Erythroblast (primary cell): Measurements from ENCODE around the gene HOXD9.

ENCODE experiments used
- DNase-seq, 2 experiments: peaks; one replicate each; lab custom pipeline; 2025; lab: John Stamatoyannopoulos, UW
- GATA1 ChIP-seq: IDR thresholded peaks from 2 replicates; pipeline ENCODE4 v1.6.1; 2011; ENCODE audit warnings: low read depth, mild to moderate bottlenecking, control low read depth, low read length, moderate library complexity
- POLR2A ChIP-seq: IDR thresholded peaks from 2 replicates; pipeline ENCODE4 v1.6.1; 2011; ENCODE audit warnings: mild to moderate bottlenecking, low read length

HOXD9 gene

GRCh38 chr2:176157499-176158185 lies 35.1 kb downstream of the HOXD9 start:
- TF ChIP-seq POLR2A, result no peak
- TF ChIP-seq GATA1, result no peak
- no peak for DNase-seq

GRCh38 chr2:176158186-176158591 lies 35.7 kb downstream of the HOXD9 start:
- no peak for DNase-seq
- no peak for TF ChIP-seq GATA1
- TF ChIP-seq POLR2A, result no peak

- DNase-seq, result no peak
- TF ChIP-seq GATA1 (no peak), POLR2A (no peak)
These were observed 36.5 kb downstream of the HOXD9 start for GRCh38 chr2:176158855-176159662.

GRCh38 chr2:176159663-176160250 lies 37.2 kb downstream of the HOXD9 start:
- no peak for TF ChIP-seq GATA1
- TF ChIP-seq POLR2A, result no peak
- DNase-seq, result no peak

GRCh38 chr2:176160251-176160985 lies 37.9 kb downstream of the HOXD9 start:
- TF ChIP-seq POLR2A, result no peak
- no peak for TF ChIP-seq GATA1

GRCh38 chr2:176160986-176161824 lies 38.7 kb downstream of the HOXD9 start:
- TF ChIP-seq GATA1 (no peak), POLR2A (no peak)
- no peak for DNase-seq

More at GRCh38 chr2:176160251-176160985, 37.9 kb downstream of the HOXD9 start:
- no peak for DNase-seq

GRCh38 chr2:176161825-176162626 lies 39.5 kb downstream of the HOXD9 start:
- DNase-seq, result no peak
- no peak for TF ChIP-seq POLR2A
- no peak for TF ChIP-seq GATA1

- DNase-seq, result no peak
- no peak for TF ChIP-seq POLR2A
- no peak for TF ChIP-seq GATA1
These were observed 40.6 kb downstream of the HOXD9 start for GRCh38 chr2:176162911-176163671.

GRCh38 chr2:176163672-176164056 lies 41.1 kb downstream of the HOXD9 start:
- no peak for DNase-seq
- no peak for TF ChIP-seq POLR2A
- TF ChIP-seq GATA1, result no peak

GRCh38 chr2:176164201-176164600 lies 41.7 kb downstream of the HOXD9 start:
- DNase-seq, result no peak
- TF ChIP-seq GATA1 (no peak), POLR2A (no peak)

- TF ChIP-seq POLR2A, result no peak
- TF ChIP-seq GATA1, result no peak
- DNase-seq, result no peak
These were observed 42.3 kb downstream of the HOXD9 start for GRCh38 chr2:176164611-176165369.
